K562 (cell line): ENCODE measurements around the gene AXIN2.

Source experiments
- EP300 ChIP-seq: IDR thresholded peaks from 2 replicates; pipeline ENCODE4 v1.6.1; 2012; ENCODE audit warnings: low read length, improper control_type of control experiment
- JUND ChIP-seq, 2 experiments: IDR thresholded peaks; 2 replicates in 1 of 2; 3 replicates in 1 of 2; pipeline ENCODE4 v1.6.1; 2011; ENCODE audit warnings: borderline replicate concordance in 2 of 2, low read depth in 2 of 2, low read length in 2 of 2, improper control_type of control experiment in 1 of 2, missing biosample characterization in 1 of 2, missing genetic modification characterization in 1 of 2, missing genetic modification reagents in 1 of 2
- POLR3G ChIP-seq: IDR thresholded peaks from 2 replicates; pipeline ENCODE4 v1.6.1; 2011; ENCODE audit not compliant: insufficient read length, insufficient replicate concordance; ENCODE audit errors: extremely low read depth
- ZNF197 ChIP-seq: fragments of 200-800 bp; sonication (Bioruptor generic); IDR thresholded peaks from 2 replicates; pipeline ENCODE4 v1.6.1; 2016; ENCODE audit warnings: low read depth, missing genetic modification characterization, missing compliant biosample characterization

DNA sequence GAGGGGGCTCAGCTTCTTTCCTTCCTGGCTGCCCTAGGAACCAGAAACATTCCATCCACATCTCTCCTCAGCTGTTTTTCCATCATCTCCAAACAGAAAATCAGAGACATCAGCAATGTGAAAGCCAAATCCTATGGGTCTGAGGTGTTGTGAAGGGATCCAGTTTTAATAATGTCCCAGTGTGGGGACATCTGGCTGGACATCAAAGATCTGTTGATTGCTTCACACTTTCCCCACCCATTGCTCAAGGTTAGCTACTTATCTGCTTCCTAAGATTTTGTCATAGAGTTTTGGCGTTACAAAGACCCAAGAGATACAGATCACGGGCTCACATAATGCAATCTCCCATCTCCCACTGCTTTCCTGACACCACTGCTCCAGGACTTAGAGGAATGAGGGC is 47.8 kb upstream of the AXIN2 start:
- no peak for TF ChIP-seq ZNF197 (CRISPR knock-in tag)
- TF ChIP-seq JUND (IDR thresholded peaks at IDR 0.05; ENCODE audit: borderline replicate concordance, low read depth, low read length) = no peak
- TF ChIP-seq JUND (tag; IDR thresholded peaks at IDR 0.05; ENCODE audit: borderline replicate concordance, low read depth, low read length) = no peak
- no peak for TF ChIP-seq EP300
- no peak for TF ChIP-seq POLR3G
